Ovary (tissue), 9 donors: Measurements from ENCODE around the gene SRC. TPM values are rescaled to one million over a fixed set of nuclear protein-coding genes. Genes with fewer than 3 reads are reported as not detected.

Source experiments
- DNase-seq, 5 donors: peaks; one replicate each; pipeline ENCODE4 v3.0.0-alpha.2; 2019 to 2020
- H3K27ac ChIP-seq, 2 donors: fragments of 200-600 bp; one replicate each; pipeline versions ENCODE4 v1.5.1 to v1.8.0; 2019 to 2022
- H3K27me3 ChIP-seq: fragments of 200-600 bp; one replicate; pipeline ENCODE4 v1.8.0; 2022
- H3K36me3 ChIP-seq: fragments of 200-600 bp; sonication (generic); one replicate; pipeline ENCODE4 v1.5.1; 2019
- H3K4me1 ChIP-seq: one replicate; pipeline ENCODE4 v1.8.1; 2013; ENCODE audit warnings: mild to moderate bottlenecking, moderate library complexity; ENCODE audit not compliant: insufficient read depth
- H3K4me3 ChIP-seq: fragments of 200-600 bp; sonication (generic); one replicate; pipeline ENCODE4 v1.5.1; 2017
- H3K9me3 ChIP-seq, 2 donors: fragments of 200-600 bp in 1 of 2; sonication (generic) in 1 of 2; one replicate each; pipeline versions ENCODE4 v1.5.1 to v1.8.1; 2013 to 2019; ENCODE audit warnings: mild to moderate bottlenecking in 1 of 2, moderate library complexity in 1 of 2
- EP300 ChIP-seq: sonication (generic); formaldehyde crosslinking; IDR thresholded peaks from one replicate; pipeline ENCODE4 v1.6.1; 2017; ENCODE audit warnings: antibody characterized with exemption
- POLR2A ChIP-seq: fragments of 450-650 bp; IDR thresholded peaks from one replicate; pipeline ENCODE4 v1.6.1; 2017; ENCODE audit warnings: antibody characterized with exemption, mild to moderate bottlenecking, moderate library complexity
- WGBS, 3 donors: extraction: QIAGEN DNeasy Blood & Tissue Kit in 1 of 3; methylation state at CpG; one replicate each; pipeline versions ENCODE4 v1.1.5 to v1.1.7; 2013 to 2017; 5-methylcytosine and 5-hydroxymethylcytosine counted together
- intact Hi-C, 4 donors: fragments of 100-400 bp; cut with DNase I; formaldehyde crosslinking; loops; one replicate each; pipeline versions ENCODE4 v1.11.0 to v1.15.1; 2022 to 2023
- polyA plus RNA-seq, 2 donors: library from polyadenylated mRNA; stranded (reverse); fragments of 200-250 nt in 1 of 2; fragments of 350-450 nt in 1 of 2; fragmentation: Illumina TruSeq in 1 of 2; extraction: RNeasy Lipid Tissue Mini Kit (QIAGEN cat#74804) in 1 of 2; gene quantifications; one replicate each; pipeline ENCODE4 v1.2.3, GENCODE V29; 2013 to 2014
- total RNA-seq, 7 donors: library from RNA; depleted of rRNA in 2 of 7; stranded (reverse); fragments of >200 nt in 2 of 7; fragmentation: NEBNext Ultra II Directional in 3 of 7; extraction: Animal tissue kit (Norgen Biotek cat#: 25700) in 3 of 7; gene quantifications; one replicate each; pipeline versions ENCODE4 v1.1.0 to v1.2.4, GENCODE V29; 2016 to 2023
- TF ChIP-seq, protein P1 (sequence below), 3 donors: fragments of 450-650 bp in 2 of 3; fragments of 200-600 bp in 1 of 3; IDR thresholded peaks; one replicate each; pipeline versions ENCODE4 v1.5.1 to v1.8.0; 2016 to 2022; ENCODE audit warnings: antibody characterized with exemption in 3 of 3, mild to moderate bottlenecking in 1 of 3
- donor health status: DM: no; HTN: no; CAD: no; lungs with moderate emphysema.
- donor health status: DM: no; HTN: no; CAD: no.
- donor health status: Bipolar disorder and iron deficiency.
- donor health status: DM: yes; HTN: yes; CAD: no.
- donor health status: DM: no; HTN: no; CAD: no.
- donor health status: DM: yes; HTN: yes; CAD: no.

The SRC gene
- total and polyA plus RNA-seq, 9 donors = 17.0 to 72.7 (median 34.7) TPM

DNA sequence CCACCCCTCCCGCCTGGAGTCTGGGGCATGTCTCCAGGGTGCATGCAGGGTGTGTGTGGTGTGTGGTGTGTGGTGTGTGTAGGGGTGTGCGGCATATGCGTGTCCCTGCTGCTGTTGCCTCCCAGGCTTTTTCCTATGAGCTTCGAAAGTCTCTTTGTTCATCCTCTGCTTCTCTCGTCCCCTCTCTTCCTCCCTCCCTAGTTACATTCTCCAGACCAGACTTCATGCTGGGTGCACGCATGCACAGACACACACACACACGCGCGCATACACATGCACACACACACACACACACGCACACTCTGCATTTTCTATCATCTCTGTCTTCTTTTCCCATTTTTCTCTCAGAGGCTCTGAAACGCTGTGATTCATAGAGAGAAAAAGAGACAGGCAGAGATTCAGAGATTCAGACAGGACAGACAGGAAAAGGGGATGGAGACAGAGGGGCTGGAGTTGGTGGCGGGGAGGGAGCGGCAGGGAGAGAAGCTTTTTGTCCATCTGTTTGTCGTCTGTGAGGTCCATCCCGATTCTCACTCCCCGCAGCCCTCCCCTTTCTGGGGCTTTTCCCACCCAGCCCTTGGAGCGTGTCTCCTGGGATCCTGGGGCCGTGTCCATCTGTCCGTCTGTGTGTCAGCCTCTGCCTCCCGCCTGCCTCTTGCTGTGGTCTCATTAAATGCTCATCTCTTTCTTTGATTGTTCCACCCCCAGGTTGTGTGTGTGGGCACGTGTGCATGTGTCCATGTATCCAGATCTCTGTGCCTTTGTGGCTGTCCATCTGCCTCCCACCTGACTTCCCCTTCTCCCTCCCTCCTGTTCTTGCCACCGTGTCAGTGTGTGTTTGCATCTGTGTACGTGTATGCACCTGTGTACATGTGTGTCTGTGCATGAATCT lies 62.6 kb downstream of the SRC start:
- Histone ChIP-seq H3K36me3 (no peaks in the 10 kb centered on the region), H3K9me3 (no peaks in the 10 kb centered on the region), H3K4me3 (no peak overlapping the region), H3K27ac (no peak overlapping the region), H3K27me3 (no peaks in the 10 kb centered on the region), H3K4me1 (peaks cover 6% of the 10 kb centered on the region)
- TF ChIP-seq, protein P1, sequence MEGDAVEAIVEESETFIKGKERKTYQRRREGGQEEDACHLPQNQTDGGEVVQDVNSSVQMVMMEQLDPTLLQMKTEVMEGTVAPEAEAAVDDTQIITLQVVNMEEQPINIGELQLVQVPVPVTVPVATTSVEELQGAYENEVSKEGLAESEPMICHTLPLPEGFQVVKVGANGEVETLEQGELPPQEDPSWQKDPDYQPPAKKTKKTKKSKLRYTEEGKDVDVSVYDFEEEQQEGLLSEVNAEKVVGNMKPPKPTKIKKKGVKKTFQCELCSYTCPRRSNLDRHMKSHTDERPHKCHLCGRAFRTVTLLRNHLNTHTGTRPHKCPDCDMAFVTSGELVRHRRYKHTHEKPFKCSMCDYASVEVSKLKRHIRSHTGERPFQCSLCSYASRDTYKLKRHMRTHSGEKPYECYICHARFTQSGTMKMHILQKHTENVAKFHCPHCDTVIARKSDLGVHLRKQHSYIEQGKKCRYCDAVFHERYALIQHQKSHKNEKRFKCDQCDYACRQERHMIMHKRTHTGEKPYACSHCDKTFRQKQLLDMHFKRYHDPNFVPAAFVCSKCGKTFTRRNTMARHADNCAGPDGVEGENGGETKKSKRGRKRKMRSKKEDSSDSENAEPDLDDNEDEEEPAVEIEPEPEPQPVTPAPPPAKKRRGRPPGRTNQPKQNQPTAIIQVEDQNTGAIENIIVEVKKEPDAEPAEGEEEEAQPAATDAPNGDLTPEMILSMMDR (IDR thresholded peaks at IDR 0.05) = no peak
- TF ChIP-seq POLR2A = no peak
- intact Hi-C loops = loop anchor here in 2 of 4 donors (5.0 to 10.0 kb wide), 2 partner anchors 116 to 124 kb away; partner anchors contain the start of genes BLCAP (in 1 of the 2) and NNAT (in 1 of the 2)
- WGBS, 3 donors = 11 to 20% (median 17%) methylated on average over 23 of the region's 23 CpGs
- peak in 1 of 5 donors; percentile 13 for DNase-seq

DNA sequence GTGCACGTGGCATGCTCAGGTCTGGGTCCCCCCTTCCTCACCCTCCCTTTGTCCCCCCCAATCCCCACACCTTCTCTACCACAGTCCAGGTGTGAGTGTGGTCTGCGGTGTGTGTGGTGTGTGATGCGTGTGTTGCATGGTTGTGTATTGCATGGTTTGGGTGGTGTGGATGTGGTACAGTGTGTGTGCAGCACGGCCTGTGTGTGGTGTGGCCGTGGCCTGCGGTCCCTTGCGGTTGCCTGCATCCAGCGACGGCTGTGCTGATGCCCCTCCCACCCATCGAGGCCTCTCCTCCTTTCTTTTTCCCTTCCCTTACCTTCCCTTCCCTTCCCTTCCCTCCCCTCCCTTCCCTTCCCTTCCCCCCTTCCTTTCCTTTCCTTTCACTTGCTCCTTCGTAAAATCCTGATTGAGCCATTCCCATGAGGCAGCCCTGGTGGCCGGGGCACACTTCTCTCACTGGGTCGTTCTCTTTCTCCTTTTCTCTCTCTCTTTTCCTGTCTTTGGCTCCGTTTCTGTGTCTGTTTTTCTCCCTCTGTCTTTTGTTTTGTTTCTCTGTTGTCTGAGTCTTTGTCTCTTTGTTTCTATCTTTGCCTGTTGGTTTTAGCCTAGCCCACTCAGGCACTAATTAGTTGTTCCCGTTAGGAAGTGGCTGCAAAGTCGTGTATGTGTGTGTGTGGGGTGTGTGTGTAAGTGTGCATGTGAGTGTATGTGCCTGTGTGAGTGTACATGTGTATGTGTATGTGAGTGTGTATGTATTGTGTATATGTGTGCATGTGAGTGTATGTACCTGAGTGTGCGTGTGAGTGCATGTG lies 65.7 kb downstream of the SRC start:
- no peaks in the 10 kb centered on the region for H3K9me3 ChIP-seq
- DNase-seq = no peak
- no peak overlapping the region for H3K27ac ChIP-seq
- peak overlapping the region; percentile 20 for H3K4me3 ChIP-seq
- H3K36me3 ChIP-seq = no peaks in the 10 kb centered on the region
- no peaks in the 10 kb centered on the region for H3K27me3 ChIP-seq
- peaks cover 5% of the 10 kb centered on the region for H3K4me1 ChIP-seq
- WGBS, 3 donors = 18 to 40% (median 25%) methylated on average over 17 of the region's 17 CpGs
- intact Hi-C loops = no loop called here
- TF ChIP-seq, protein P1 (IDR thresholded peaks at IDR 0.05) = no peak
- TF ChIP-seq POLR2A = no peak
- TF ChIP-seq EP300 = no peak

DNA sequence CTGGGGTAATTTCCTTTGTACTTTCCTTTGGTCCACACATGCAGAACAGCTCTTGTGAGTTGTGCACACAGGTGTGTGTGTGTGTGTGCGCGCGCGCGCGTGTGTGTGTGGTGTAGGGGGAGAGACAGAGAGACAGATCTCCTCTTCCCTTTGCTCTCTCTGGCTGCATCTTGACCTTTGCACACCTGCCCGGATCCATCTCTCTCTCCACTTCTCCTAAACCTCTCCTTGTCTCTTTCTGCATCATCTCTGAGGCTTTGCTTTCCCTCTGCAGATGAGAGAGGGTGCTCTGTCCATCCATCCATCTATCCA lies 67.0 kb downstream of the SRC start:
- no peaks in the 10 kb centered on the region for H3K27me3 ChIP-seq
- 71 to 87% (median 87%) methylated on average over 7 of the region's 7 CpGs for WGBS, 3 donors

DNA sequence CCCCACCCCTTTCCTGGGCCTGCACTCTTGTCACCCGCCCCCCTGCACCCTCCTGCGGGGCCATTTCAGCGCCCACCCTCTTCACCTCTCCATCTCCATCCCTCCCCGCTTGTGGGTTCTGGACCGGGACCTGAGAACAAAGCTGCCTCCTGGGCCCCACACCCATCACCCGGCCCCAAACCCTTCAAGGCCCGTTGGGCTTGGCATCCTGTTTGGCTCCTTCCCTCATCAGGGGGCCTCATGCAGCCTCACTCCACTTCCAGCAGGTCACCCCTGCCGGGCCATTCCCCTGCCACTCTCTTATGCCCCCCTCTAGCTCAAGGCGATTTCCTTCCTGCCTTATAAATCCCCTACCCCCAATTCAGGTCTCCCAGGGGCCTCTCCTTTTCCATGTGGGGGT lies 67.4 kb downstream of the SRC start:
- Histone ChIP-seq H3K4me3 (no peak overlapping the region), H3K9me3 (no peaks in the 10 kb centered on the region), H3K27ac (no peak overlapping the region), H3K36me3 (no peaks in the 10 kb centered on the region), H3K27me3 (no peaks in the 10 kb centered on the region), H3K4me1 (peaks cover 5% of the 10 kb centered on the region)
- no peak for DNase-seq
- TF ChIP-seq POLR2A (no peak), EP300 (no peak)
- TF ChIP-seq, protein P1 (IDR thresholded peaks at IDR 0.05) = no peak
- intact Hi-C loops = no loop called here
- 82 to 89% (median 87%) methylated on average over 9 of the region's 9 CpGs for WGBS, 3 donors

More for the DNA sequence above, 67.0 kb downstream of the SRC start:
- no peaks in the 10 kb centered on the region for H3K9me3 ChIP-seq
- intact Hi-C loops = no loop called here
- no peak overlapping the region for H3K27ac ChIP-seq
- TF ChIP-seq EP300 = no peak
- TF ChIP-seq, protein P1 (IDR thresholded peaks at IDR 0.05) = no peak
- no peak for TF ChIP-seq POLR2A
- no peaks in the 10 kb centered on the region for H3K36me3 ChIP-seq
- no peak overlapping the region for H3K4me3 ChIP-seq
- DNase-seq = no peak
- H3K4me1 ChIP-seq = peaks cover 5% of the 10 kb centered on the region
